Mesenteric fat pad (tissue), 1 donor: ENCODE measurements around the gene DIP2A. TPM values are rescaled to one million over a fixed set of nuclear protein-coding genes. Genes with fewer than 3 reads are reported as not detected.
A peak's percentile ranks its signal among the peaks of the same experiment; 100 is the strongest.
"Not testable (repeated sequence)": the region's sequence is repeated elsewhere in the genome, so short reads cannot be mapped to it uniquely, and the experiment has no call there.

Experiments
- DNase-seq: peaks from one replicate; pipeline ENCODE4 v3.0.0-alpha.2; 2020; ENCODE audit warnings: low spot score
- total RNA-seq: library from RNA; stranded (reverse); fragmentation: NEBNext Ultra II Directional; extraction: Animal tissue kit (Norgen Biotek cat#: 25700); gene quantifications from one replicate; pipeline ENCODE4 v1.2.1, GENCODE V29; 2021
- donor health status: DM: yes; HTN: yes; CAD: no.

The DIP2A gene
- total RNA-seq, 1 donor from 2014 or later, result 33.9 TPM

- DNase-seq, result no peak
Observed at GRCh38 chr21:46425571-46425970, 33.1 kb upstream of the DIP2A start.

DNA sequence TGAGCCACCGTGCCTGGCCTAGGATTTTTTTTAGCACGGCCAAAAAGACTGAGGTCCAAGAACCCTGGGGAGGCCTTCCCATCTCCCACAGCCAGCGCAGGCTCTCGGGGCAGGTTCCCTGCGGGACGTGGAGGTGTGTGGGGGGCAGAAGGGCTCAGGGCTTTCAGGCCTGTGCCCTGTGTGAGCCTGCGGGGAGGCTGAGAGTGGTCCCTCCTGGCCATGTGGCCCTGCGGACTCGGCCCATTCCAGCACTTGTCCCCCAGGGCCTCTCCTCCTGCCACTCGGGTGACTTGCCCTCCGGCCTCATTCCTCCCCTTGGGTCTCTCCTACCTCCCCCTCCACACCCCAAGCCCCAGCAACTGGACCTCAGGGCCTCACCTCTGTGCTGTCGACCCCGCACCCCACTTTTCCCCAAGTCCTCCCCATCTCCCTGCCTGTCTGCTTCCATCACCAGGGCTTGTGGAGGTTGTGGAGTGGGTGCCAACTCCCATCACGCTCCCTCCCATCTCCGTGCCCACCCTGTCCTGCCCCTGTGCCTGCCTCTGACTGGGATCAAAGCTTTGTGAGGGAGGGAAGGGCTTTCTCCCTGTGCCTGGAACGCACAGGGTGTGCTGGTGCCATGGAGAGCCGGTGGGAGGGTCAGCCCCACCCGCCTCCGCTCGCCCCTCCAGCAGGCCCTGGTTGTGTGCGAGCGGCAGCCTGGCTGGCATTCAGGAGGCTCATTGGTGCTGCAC is 32.2 kb upstream of the DIP2A start:
- DNase-seq, result no peak

DNA sequence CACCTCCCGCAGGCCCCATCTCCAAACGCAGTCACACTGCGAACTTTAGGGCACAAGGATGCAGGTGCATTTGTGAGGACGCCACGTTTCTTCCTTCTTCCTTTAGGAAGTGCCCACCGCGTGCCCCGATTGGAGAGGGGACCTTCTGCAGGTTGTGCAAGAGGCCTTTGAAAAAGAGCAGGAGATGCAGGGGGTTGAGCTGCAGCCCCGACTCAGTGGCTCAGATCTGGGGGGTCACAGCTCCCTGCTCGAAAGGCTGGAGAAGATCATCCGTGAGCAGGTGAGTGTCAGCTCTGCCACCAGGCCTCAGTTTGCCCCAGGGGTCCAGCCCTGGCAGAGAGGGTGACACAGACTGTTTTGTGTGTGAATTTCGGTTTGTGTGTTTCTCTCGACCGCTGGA is 31.2 kb upstream of the DIP2A start:
- no peak for DNase-seq

- DNase-seq, result no peak
Observed at GRCh38 chr21:46428286-46428685, 30.4 kb upstream of the DIP2A start.

GRCh38 chr21:46428987-46429710 is 29.5 kb upstream of the DIP2A start:
- no peak for DNase-seq

DNA sequence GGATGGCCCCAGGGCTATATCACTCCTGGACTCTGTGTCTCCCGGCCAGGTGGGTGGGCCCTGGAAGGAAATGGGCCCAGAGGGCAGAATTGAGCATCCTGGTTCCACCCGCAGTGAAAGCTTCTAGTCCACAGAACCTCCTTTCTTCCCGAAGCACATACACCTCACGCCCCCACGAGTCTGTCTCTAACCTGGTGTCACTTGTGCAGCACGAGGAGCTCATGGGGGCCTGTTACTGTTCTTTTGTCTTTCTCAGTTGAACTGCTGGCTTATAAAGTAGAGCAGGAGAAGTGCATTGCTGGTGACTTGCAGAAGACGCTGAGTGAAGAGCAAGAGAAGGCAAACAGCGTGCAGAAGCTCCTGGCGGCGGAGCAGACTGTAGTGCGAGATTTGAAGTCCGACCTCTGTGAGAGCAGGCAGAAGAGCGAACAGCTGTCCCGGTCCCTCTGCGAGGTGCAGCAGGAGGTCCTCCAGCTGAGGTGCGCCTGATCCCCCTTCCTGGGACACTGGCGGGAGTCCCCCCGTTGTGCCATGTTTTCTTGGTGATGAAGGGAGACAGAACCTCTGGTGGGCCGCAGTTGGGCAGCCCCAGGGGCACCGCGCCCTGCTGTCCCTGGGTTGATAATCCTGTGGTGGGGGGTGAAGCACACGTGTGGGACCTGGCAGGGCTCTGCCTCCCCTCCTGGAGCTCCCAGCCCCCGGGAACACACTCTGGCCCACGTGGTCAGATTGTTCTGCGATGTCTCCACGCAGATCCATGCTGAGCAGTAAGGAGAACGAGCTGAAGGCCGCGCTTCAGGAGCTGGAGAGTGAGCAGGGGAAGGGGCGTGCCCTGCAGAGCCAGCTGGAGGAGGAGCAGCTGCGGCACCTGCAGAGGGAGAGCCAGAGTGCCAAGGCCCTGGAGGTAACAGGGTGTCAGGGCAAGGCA is 28.7 kb upstream of the DIP2A start:
- DNase-seq, result no peak

DNA sequence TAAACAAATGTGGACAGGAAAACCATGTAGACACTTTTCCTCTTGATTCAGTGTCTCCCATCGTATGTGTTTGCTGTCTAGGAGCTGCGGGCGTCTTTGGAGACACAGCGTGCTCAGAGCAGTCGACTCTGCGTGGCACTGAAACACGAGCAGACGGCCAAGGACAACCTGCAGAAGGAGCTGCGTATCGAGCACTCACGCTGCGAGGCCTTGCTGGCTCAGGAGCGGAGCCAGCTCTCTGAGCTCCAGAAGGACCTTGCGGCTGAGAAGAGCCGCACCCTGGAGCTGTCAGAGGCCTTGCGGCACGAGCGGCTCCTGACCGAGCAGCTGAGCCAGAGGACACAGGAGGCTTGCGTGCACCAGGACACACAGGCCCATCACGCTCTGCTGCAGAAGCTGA is 27.2 kb upstream of the DIP2A start:
- DNase-seq, result no peak

DNA sequence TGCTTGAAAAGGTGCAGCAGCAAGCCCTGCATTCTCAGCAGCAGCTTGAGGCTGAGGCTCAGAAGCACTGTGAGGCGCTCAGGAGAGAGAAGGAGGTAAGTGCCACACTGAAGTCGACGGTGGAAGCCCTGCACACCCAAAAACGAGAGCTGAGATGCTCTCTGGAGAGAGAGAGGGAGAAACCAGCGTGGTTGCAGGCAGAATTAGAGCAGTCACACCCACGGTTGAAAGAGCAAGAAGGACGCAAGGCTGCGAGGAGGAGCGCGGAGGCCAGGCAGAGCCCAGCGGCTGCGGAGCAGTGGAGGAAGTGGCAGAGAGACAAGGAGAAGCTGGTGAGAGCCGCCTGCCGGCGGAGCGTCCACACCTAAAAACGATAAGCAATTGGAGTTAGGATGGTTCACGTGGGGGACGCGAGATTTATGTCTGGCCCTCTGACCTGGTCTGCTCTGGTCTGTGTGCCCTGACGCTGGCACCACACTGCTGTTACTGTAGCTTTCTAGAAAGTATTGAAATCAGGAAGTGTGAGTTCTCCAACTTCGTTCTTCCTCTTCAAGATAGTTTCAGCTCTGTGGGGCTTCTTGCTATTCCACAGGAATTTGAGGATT is 26.7 kb upstream of the DIP2A start:
- no peak for DNase-seq

DNA sequence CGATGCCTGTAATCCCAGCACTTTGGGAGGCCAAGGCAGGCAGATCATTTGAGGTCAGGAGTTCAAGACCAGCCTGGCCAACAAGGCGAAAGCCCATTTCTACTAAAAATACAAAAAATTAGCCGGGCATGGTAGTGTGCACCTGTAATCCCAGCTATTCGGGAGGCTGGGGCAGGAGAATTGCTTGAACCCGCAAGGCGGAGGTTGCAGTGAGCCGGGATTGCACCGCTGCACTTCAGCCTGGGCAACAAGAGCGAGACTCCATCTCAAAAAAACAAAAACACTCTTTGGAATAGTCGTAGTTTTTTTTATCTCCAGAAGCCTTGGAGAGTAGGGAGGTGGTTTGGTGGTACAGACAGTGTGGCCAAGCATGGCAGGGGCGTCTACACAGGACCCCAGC is 25.6 kb upstream of the DIP2A start:
- DNase-seq, result not testable (repeated sequence)

DNA sequence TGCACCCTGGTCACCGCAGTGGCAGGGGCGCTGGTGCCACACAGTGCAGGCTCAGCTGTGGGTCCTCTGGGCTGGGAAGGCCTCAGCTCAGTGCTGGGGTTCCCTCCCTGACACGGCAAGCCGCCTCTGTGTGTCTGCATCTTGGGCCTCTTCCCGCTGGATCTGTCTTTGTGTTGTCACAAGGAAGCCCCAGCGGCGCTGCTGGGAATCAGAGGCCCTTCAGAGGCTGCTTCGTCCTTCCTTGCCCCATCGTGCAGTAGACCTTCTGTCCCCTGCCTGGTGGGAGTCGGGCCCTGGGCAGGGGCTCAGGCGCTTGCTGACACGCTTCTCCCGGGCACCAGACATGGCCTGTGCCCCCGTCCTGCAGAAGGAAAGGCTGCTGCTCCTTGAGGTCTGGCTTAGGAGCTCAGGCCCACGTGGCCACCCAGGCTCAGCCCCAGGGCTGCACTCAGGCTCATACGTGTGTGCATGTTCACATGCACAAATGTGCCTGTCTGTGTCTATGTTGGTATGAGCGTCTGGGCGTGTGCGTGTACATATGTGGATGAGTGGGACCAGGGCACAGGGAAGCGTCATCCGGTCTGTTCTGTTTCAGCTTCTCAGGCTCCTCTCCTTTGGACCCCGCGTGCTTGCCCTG is 24.3 kb upstream of the DIP2A start:
- no peak for DNase-seq

DNA sequence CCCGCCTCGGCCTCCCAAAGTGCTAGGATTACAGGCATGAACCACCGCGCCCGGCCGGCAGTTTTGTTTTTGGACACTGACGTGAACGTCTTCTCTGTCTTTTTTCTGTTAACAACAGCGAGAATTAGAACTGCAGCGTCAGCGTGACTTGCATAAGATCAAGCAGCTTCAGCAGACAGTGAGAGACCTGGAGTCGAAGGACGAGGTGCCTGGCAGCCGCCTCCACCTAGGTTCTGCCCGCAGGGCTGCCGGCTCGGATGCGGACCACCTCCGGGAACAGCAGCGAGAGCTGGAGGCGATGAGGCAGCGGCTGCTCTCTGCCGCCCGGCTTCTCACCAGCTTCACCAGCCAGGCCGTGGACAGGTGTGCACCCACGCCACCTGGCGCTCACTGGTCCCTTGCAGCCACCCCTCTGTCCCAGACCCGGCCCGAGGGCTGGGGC is 22.9 kb upstream of the DIP2A start:
- no peak for DNase-seq

GRCh38 chr21:46436621-46437020 is 22.1 kb upstream of the DIP2A start:
- no peak for DNase-seq

GRCh38 chr21:46437096-46437498 is 21.6 kb upstream of the DIP2A start:
- DNase-seq, result peak; percentile 72

DNA sequence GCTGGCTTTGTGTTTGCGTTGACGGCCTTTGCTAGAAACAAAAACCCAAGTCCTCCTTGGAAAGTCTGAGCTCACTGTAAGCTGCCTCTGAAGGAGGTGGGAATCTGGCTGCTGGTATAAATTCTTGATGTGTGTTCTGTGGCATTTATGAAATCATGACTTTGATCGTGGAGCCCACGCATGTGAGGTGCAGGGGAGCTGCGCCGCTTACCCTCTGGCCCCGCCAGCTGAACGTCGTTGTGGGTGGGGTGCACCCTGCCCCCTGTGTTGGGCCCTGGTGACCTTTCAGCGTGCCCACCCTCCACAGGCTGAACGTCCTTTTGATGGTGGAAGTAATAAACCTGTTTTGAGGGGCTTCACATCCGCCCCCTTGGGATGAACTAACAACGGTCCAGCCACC is 21.2 kb upstream of the DIP2A start:
- DNase-seq, result peak; percentile 49

- peak; percentile 65 for DNase-seq
Observed at GRCh38 chr21:46438241-46438640, 20.4 kb upstream of the DIP2A start.

GRCh38 chr21:46439906-46440305 is 18.8 kb upstream of the DIP2A start:
- no peak for DNase-seq

- no peak for DNase-seq
Observed at GRCh38 chr21:46441331-46441730, 17.4 kb upstream of the DIP2A start.

DNA sequence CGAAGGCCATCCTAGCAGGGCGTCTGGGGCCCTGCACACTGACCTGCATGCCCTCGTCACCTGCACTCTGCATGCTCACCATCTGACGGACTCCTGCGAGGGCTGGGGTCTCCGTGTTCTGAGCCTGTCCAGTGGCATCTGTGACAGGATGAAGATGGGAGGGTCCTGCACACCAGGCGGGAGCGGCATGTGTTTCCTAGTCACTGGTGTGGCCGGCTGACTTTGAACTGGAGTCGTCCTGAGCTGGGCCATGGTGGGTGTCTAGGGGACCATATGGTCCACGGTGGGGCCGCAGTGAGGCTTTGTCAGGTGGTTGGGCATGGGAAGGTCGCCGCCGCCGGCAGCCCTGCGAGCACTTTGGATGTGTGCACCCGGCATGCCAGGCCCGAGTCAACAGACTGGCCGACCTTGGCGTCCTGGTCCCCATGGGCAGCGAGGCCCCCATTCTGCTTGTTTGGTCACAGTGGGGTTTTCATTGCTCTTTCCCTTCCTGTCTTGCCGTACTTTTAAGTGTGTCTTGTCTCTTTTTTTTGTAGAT is 16.7 kb upstream of the DIP2A start:
- DNase-seq, result no peak

DNA sequence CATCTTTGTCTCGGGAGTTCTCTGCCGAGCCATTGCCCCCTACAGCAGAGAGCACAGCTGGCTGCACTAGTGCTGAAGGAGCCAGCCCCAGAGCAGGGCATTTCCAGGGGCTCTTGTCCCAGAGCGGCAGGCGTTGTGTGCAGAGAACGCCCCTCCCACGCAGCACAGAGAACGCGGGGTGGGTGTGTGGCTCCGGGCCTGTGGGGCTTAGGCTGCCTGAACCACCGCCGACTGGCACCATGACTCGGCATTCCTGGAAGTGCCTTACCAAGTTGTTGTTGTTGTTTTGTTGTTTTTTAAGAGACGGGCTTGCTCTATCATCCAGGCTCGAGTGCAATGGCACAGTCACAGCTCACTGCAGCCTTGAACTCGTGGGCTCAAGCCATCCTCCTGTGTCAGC is 15.8 kb upstream of the DIP2A start:
- no peak for DNase-seq

DNA sequence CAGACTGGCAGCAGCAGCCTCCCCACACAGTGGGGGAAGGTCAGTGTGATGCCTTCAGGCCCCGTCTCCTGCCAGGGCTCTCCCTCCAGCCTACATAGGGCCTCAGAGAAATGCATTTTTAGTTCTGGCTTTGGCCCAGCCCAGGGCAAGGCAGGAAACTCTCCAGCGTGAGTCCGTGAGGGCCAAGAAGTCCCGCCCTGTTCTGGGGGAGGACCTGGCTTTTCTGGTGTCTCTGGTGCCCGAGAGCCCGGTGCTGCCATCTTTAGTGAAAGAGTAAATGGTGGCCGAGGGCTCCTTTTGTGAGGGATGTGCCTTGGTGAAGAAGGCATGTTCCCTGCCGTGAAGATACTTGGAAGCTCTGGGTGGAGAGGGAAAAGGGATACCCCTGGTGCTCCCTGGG is 14.8 kb upstream of the DIP2A start:
- no peak for DNase-seq

DNA sequence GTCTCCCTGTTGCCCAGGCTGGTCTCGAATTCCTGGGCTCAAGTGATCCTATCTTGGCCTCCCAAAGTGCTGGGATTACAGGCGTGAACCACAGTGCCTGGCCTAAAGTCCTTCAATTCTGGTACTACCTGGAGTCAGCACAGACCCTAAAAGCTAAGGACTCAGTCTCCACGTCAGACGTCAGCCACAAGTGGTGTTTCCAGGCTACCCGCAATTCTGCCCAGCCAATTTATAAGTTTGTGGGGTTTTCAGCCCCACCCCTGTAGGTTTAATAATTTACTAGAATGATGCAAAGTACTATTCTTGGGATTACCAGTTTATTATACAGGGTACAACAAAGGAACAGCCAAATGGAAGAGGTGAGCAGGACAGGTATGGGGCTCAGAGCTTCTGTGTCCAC is 10.6 kb upstream of the DIP2A start:
- DNase-seq, result peak; percentile 55
